Mucosa of descending colon (tissue), 3 donors: ENCODE measurements around the gene CAMK2N2. TPM values are rescaled to one million over a fixed set of nuclear protein-coding genes. Genes with fewer than 3 reads are reported as not detected.
"Not testable (repeated sequence)": the region's sequence is repeated elsewhere in the genome, so short reads cannot be mapped to it uniquely, and the experiment has no call there.

Experiments
- ATAC-seq: fragments of 200-7000 bp; cut with Tn5 transposase; one replicate; pipeline ENCODE4 v1.9.1; 2020; ENCODE audit warnings: mild to moderate bottlenecking, moderate library complexity
- DNase-seq, 3 donors: peaks; one replicate each; pipeline ENCODE4 v3.0.0-alpha.2; 2020
- H3K36me3 ChIP-seq: fragments of 200-600 bp; one replicate; pipeline ENCODE4 v1.8.0; 2021; ENCODE audit warnings: low read depth, mild to moderate bottlenecking
- H3K4me1 ChIP-seq: fragments of 200-600 bp; one replicate; pipeline ENCODE4 v1.8.0; 2021; ENCODE audit warnings: low read depth, mild to moderate bottlenecking
- H3K4me3 ChIP-seq: fragments of 200-600 bp; one replicate; pipeline ENCODE4 v1.8.0; 2021; ENCODE audit warnings: mild to moderate bottlenecking
- H3K9me3 ChIP-seq: fragments of 200-600 bp; one replicate; pipeline ENCODE4 v1.8.0; 2021; ENCODE audit warnings: mild to moderate bottlenecking
- intact Hi-C, 2 donors: fragments of 100-400 bp; cut with DNase I in 1 of 2; cut with micrococcal nuclease in 1 of 2; formaldehyde crosslinking; loops; one replicate each; pipeline versions ENCODE4 v1.11.0 to v1.11.1; 2022; cut with DNase I, micrococcal nuclease
- total RNA-seq, 3 donors: library from RNA; stranded (reverse); fragmentation: NEBNext Ultra II Directional in 2 of 3; extraction: Animal tissue kit (Norgen Biotek cat#: 25700) in 2 of 3; gene quantifications; one replicate each; pipeline versions ENCODE4 v1.2.1 to v1.2.4, GENCODE V29; 2021 to 2023
- TF ChIP-seq, protein P1 (sequence below): fragments of 200-600 bp; IDR thresholded peaks from one replicate; pipeline ENCODE4 v1.8.0; 2022; ENCODE audit warnings: antibody characterized with exemption, mild to moderate bottlenecking
- donor health status: DM: no; HTN: no; CAD: no; lungs with moderate emphysema.
- donor health status: DM: no; HTN: no; CAD: no.
- donor health status: DM: no; HTN: yes; CAD: no.

CAMK2N2 gene
- total RNA-seq, 3 donors from 2014 or later, result 0.95 TPM; not detected in 2

DNA sequence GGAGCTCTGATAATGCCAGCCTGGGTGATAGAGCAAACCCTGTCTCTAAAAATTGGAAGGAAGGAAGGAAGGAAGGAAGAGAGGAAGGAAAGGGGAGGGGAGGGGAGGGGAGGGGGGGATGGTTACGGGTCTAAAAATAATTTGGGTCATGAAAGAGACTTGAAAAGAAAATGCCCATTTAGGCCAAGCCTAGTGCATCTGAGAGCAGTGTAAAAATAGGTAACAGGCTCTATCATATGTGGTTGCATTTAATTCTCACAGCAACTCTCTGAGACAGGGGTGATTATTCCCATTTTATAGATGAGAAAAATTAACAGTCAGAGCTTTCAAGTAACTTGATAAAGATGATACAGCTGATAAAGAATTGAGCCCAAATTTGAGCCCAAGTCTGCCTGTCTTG is 10.9 kb upstream of the CAMK2N2 start:
- ATAC-seq (no peak), DNase-seq (no peak)
- intact Hi-C loops, result no loop called here
- H3K36me3 ChIP-seq, result no peaks in the 10 kb centered on the region
- TF ChIP-seq, protein P1, sequence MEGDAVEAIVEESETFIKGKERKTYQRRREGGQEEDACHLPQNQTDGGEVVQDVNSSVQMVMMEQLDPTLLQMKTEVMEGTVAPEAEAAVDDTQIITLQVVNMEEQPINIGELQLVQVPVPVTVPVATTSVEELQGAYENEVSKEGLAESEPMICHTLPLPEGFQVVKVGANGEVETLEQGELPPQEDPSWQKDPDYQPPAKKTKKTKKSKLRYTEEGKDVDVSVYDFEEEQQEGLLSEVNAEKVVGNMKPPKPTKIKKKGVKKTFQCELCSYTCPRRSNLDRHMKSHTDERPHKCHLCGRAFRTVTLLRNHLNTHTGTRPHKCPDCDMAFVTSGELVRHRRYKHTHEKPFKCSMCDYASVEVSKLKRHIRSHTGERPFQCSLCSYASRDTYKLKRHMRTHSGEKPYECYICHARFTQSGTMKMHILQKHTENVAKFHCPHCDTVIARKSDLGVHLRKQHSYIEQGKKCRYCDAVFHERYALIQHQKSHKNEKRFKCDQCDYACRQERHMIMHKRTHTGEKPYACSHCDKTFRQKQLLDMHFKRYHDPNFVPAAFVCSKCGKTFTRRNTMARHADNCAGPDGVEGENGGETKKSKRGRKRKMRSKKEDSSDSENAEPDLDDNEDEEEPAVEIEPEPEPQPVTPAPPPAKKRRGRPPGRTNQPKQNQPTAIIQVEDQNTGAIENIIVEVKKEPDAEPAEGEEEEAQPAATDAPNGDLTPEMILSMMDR, result no peak
- no peaks in the 10 kb centered on the region for H3K9me3 ChIP-seq
- no peaks in the 10 kb centered on the region for H3K4me1 ChIP-seq
- no peak overlapping the region for H3K4me3 ChIP-seq

DNA sequence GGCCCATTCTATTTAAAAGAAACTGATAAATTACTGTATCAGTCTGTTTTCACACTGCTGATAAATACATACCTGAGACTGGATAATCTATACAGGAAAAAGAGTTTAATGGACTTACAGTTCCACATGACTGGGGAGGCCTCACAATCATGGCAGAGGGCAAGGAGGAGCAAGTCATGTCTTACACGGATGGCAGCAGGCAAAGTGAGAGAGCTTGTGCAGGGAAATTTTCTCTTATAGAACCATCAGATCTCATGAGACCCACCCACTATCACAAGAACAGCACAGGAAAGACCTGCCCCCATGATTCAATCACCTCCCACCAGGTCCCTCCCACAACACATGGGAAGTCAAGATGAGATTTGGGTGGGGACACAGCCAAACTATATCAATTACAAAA is 5.9 kb upstream of the CAMK2N2 start:
- ATAC-seq, H3K4me1 ChIP-seq, H3K36me3 ChIP-seq, intact Hi-C loops, H3K4me3 ChIP-seq, DNase-seq, H3K9me3 ChIP-seq: not testable (repeated sequence)

DNA sequence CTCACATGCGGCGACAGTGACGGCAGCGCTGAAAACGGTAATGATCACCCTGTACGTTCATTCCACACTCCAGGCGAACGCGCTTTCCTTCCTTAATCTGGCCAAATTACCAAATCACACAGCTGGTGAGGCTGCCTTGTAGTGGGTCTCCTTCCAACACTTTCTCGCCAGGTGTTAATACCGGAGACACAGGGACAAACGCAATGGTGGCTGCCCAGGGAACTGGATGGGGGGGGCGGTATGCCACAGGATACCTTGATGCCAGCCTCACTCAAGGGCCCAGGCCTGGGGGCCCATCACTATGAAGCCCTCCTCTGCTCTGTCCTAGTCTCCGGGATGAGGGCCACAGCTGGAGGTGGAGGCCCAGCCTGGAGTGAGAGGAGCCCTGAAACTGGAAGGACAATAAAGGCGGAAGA is 1.4 kb upstream of the CAMK2N2 start:
- ATAC-seq (no peak), DNase-seq (no peak)
- H3K9me3 ChIP-seq, result no peaks in the 10 kb centered on the region
- peaks cover 23% of the 10 kb centered on the region for H3K4me1 ChIP-seq
- TF ChIP-seq, protein P1, result no peak
- intact Hi-C loops, result no loop called here
- no peak overlapping the region for H3K4me3 ChIP-seq
- H3K36me3 ChIP-seq, result no peaks in the 10 kb centered on the region

DNA sequence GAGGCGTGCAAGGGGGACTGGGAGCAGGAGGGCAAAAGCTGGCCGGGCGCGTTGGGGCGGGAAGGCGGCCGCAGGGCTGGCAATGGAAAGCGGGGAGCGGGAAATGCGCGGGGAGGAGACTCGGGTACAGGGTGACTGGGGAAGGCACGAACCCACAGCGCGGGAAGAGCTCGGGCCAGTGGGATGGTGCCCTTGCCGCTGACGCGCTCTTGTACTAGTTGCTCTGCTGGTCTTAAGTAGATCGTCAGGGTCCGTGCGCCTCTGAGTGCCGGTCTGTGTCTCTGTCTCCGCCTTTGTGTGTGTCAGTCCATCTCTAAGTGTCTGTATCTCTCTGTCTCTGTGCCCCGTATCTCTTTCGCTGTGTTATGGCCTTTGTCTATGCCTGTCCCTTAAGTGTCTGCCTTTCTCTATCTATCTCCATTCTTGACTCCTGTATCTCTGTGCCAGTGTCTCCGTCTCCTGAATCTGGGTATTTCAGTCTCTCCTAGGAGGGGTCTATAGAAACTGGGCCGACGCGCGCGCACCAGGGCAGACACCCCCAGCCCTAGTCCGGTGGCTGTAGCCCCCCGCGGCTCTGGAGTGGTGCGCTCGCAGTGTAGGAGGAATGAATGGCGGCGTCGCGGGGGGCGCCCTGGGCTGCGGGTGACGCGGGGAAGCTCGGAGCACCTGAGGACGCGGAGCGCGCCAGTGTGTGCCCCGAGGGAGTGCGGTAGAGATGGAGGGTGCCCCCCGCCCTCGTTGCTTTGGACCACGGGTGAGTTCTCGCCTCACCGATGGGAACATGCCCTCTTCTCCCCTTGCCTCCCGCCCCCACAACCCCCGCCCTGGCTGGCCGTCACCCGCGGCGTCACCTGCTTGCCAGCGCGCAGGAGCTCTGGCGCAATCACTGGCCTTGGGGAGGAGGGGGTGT is 756 bp upstream of the CAMK2N2 start:
- peak; percentile 27 for ATAC-seq
- H3K9me3 ChIP-seq, result no peaks in the 10 kb centered on the region
- intact Hi-C loops, result no loop called here
- TF ChIP-seq, protein P1, result no peak
- peaks cover 23% of the 10 kb centered on the region for H3K4me1 ChIP-seq
- no peak for DNase-seq
- H3K4me3 ChIP-seq, result no peak overlapping the region
- H3K36me3 ChIP-seq, result no peaks in the 10 kb centered on the region

DNA sequence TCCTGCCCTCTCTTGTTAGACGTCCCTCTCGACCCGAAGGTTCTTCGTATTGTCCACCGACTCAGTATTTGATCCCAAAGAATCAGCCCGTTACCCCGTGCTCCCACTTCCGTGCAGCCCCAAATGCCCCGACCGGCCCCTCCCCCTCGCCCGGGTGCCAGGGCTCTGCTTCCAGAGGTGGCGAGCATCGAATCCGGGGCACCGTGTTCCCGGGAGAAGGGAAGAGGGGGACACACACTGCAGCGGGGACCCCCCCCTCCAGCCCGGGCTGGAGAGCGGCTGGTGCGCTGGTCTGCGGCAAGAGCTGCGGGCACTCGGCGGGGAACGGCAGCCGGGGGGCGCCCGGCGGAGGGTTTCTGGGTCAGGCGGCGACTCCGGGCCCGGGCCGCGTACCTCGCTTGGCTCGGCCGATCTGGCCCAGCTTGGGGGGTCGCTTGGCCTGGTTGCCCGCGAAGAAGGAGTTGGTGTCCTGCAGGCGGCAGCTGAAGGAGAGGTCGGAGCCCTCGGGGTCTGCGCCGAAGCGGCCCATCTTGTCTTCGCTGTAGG is 556 bp downstream of the CAMK2N2 start:
- intact Hi-C loops, result no loop called here
- Histone ChIP-seq H3K4me3 (no peak overlapping the region), H3K4me1 (peaks cover 23% of the 10 kb centered on the region), H3K36me3 (no peaks in the 10 kb centered on the region), H3K9me3 (no peaks in the 10 kb centered on the region)
- ATAC-seq (no peak), DNase-seq (no peak)
- TF ChIP-seq, protein P1, result no peak
